Hepatocyte (in vitro differentiated cells): ENCODE results near the gene NYAP2. TPM values are rescaled to one million over a fixed set of nuclear protein-coding genes. Genes with fewer than 3 reads are reported as not detected.

Experiments
- DNase-seq: peaks from one replicate; pipeline ENCODE4 v3.0.0-alpha.2; 2016; ENCODE audit warnings: low spot score
- H2AFZ ChIP-seq: fragments of 200-600 bp; sonication (generic); 2 replicates; pipeline ENCODE4 v1.6.0; 2016; ENCODE audit warnings: antibody characterized with exemption, mild to moderate bottlenecking
- H3K27ac ChIP-seq: fragments of 200-600 bp; sonication (generic); 2 replicates; pipeline ENCODE4 v1.5.1; 2016; ENCODE audit warnings: mild to moderate bottlenecking
- H3K27me3 ChIP-seq: fragments of 200-600 bp; sonication (generic); 2 replicates; pipeline ENCODE4 v1.6.1; 2016
- H3K36me3 ChIP-seq: fragments of 200-600 bp; sonication (generic); replicated peaks from 2 replicates; pipeline ENCODE4 v1.5.1; 2016; ENCODE audit warnings: low read depth; ENCODE audit not compliant: insufficient read depth
- H3K4me1 ChIP-seq: fragments of 200-600 bp; sonication (generic); 2 replicates; pipeline ENCODE4 v1.5.1; 2016; ENCODE audit warnings: mild to moderate bottlenecking, moderate library complexity; ENCODE audit not compliant: insufficient read depth
- H3K4me2 ChIP-seq: fragments of 200-600 bp; sonication (generic); 2 replicates; pipeline ENCODE4 v1.6.0; 2016
- H3K4me3 ChIP-seq: fragments of 200-600 bp; sonication (generic); 2 replicates; pipeline ENCODE4 v1.5.1; 2016; ENCODE audit warnings: mild to moderate bottlenecking
- H3K79me2 ChIP-seq: fragments of 200-600 bp; sonication (generic); 2 replicates; pipeline ENCODE4 v1.6.0; 2017; ENCODE audit warnings: mild to moderate bottlenecking
- H3K9me2 ChIP-seq: fragments of 200-600 bp; sonication (generic); replicated peaks from 2 replicates; pipeline ENCODE4 v1.6.0; 2017; ENCODE audit warnings: mild to moderate bottlenecking; ENCODE audit not compliant: insufficient read depth
- H3K9me3 ChIP-seq: fragments of 200-600 bp; sonication (generic); 2 replicates; pipeline ENCODE4 v1.5.1; 2016; ENCODE audit warnings: low read depth, mild to moderate bottlenecking
- H4K20me1 ChIP-seq: fragments of 200-600 bp; sonication (generic); 2 replicates; pipeline ENCODE4 v1.6.0; 2016; ENCODE audit warnings: mild to moderate bottlenecking; ENCODE audit not compliant: insufficient read depth, poor library complexity, severe bottlenecking
- EZH2 ChIP-seq: fragments of 200-600 bp; sonication (generic); IDR thresholded peaks from 2 replicates; pipeline ENCODE4 v1.6.1; 2016; ENCODE audit warnings: antibody characterized with exemption, mild to moderate bottlenecking, borderline replicate concordance
- EZH2phosphoT487 ChIP-seq: fragments of 200-600 bp; sonication (generic); IDR thresholded peaks from one replicate; pipeline ENCODE4 v1.6.1; 2018; ENCODE audit warnings: antibody characterized with exemption, mild to moderate bottlenecking, low read depth, moderate library complexity; ENCODE audit not compliant: unreplicated experiment, severe bottlenecking
- WGBS: methylation state at CpG from one replicate; pipeline ENCODE4 v1.1.6; 2016; ENCODE audit warnings: low lambda C conversion rate; ENCODE audit errors: missing lambda C conversion rate; 5-methylcytosine and 5-hydroxymethylcytosine counted together
- polyA plus RNA-seq: library from polyadenylated mRNA; unstranded; fragments of >200 nt; fragmentation: Nextera tagmentation; extraction: Ambion mirVana; gene quantifications from 2 replicates; pipeline ENCODE4 v1.2.1, GENCODE V29; 2016
- total RNA-seq: library from RNA; depleted of rRNA; stranded (reverse); fragments of >200 nt; gene quantifications from 2 replicates; pipeline ENCODE4 v1.2.3, GENCODE V29; 2014
- TF ChIP-seq, protein P1 (sequence below): fragments of 200-600 bp; sonication (generic); IDR thresholded peaks from 2 replicates; pipeline ENCODE4 v1.5.1; 2016; ENCODE audit warnings: antibody characterized with exemption, mild to moderate bottlenecking; ENCODE audit not compliant: poor library complexity

The NYAP2 gene
- total and polyA plus RNA-seq, 2 experiments from 2014 or later, result 0.23 to 0.37 TPM

DNA sequence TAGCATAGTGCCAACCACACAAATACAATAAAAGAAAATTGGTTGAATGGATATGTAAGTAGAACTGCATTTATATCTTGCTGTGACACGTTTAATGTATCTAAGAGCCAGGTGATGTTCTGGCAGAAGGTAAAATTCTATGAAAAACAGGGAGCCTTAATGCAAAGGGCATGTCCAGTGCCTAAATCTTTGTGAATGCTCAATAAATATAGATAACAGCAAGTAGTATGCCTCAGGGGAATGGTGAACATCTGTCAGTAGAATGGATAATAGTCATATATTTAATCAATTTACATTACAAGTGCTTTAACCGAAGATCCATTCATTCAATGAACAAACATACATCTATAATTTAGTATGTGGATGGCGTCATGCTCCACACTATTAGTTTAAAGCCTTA lies 43.7 kb upstream of the NYAP2 start:
- Histone ChIP-seq H4K20me1 (no peaks in the 10 kb centered on the region), H3K9me3 (no peaks in the 10 kb centered on the region), H3K4me3 (no peak overlapping the region), H3K4me2 (no peak overlapping the region), H3K79me2 (no peaks in the 10 kb centered on the region), H2AFZ (no peak overlapping the region), H3K27me3 (no peaks in the 10 kb centered on the region), H3K9me2 (no peaks in the 10 kb centered on the region), H3K27ac (no peak overlapping the region), H3K4me1 (no peaks in the 10 kb centered on the region), H3K36me3 (no peaks in the 10 kb centered on the region)
- TF ChIP-seq EZH2, result no peak
- TF ChIP-seq EZH2phosphoT487, result no peak
- 74% methylated on average over 3 of the region's 3 CpGs for WGBS
- DNase-seq, result no peak

DNA sequence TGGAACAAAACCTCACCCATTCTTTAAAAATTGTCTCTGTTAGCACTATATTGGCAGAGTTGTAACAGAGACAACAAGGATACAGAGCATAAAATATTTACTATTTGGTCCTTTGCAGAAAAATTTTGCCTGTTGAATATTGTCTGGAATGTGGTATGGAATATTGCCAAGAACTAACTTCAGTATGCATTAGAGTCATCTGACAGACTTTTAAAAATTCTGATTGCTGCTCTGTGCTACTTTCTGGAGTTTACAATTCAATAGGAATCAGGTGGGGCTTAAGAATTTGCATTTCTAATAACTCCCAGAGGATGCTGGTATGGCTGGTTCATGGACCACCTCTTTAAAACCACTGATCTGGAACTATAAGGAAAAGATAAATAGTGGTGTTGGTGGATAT lies 32.8 kb upstream of the NYAP2 start:
- DNase-seq, result no peak
- Histone ChIP-seq H3K27me3 (no peaks in the 10 kb centered on the region), H3K79me2 (no peaks in the 10 kb centered on the region), H2AFZ (no peak overlapping the region), H3K27ac (no peak overlapping the region), H3K9me2 (no peaks in the 10 kb centered on the region), H3K4me2 (no peak overlapping the region), H3K9me3 (no peaks in the 10 kb centered on the region), H4K20me1 (no peaks in the 10 kb centered on the region), H3K4me1 (no peaks in the 10 kb centered on the region), H3K4me3 (no peak overlapping the region), H3K36me3 (no peaks in the 10 kb centered on the region)
- TF ChIP-seq, protein P1, sequence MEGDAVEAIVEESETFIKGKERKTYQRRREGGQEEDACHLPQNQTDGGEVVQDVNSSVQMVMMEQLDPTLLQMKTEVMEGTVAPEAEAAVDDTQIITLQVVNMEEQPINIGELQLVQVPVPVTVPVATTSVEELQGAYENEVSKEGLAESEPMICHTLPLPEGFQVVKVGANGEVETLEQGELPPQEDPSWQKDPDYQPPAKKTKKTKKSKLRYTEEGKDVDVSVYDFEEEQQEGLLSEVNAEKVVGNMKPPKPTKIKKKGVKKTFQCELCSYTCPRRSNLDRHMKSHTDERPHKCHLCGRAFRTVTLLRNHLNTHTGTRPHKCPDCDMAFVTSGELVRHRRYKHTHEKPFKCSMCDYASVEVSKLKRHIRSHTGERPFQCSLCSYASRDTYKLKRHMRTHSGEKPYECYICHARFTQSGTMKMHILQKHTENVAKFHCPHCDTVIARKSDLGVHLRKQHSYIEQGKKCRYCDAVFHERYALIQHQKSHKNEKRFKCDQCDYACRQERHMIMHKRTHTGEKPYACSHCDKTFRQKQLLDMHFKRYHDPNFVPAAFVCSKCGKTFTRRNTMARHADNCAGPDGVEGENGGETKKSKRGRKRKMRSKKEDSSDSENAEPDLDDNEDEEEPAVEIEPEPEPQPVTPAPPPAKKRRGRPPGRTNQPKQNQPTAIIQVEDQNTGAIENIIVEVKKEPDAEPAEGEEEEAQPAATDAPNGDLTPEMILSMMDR, result no peak
- TF ChIP-seq EZH2, result no peak
- no peak for TF ChIP-seq EZH2phosphoT487

DNA sequence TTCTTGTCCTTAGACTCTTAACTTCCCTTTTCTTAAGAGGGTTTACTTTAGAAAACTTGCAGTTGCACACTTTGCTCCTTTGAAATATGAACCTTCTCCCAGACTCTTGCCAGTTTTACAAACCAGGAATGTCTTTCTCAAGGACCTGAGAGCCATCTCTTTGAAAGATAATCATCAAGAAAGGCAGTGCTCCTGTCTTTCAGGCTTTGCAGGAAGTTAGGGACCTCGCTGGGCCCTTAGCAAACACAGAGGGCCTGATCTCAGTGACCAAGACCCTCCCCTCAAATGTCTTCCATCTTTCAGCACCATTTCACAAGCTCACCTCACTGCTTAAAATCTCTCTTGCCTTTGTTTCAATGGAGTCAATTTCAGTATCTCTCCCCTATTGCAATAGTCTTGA lies 32.0 kb upstream of the NYAP2 start:
- H3K27me3 ChIP-seq, result no peaks in the 10 kb centered on the region
- no peak overlapping the region for H2AFZ ChIP-seq
- H3K36me3 ChIP-seq, result no peaks in the 10 kb centered on the region
- H3K79me2 ChIP-seq, result no peaks in the 10 kb centered on the region
- H3K4me2 ChIP-seq, result no peak overlapping the region
- H3K4me3 ChIP-seq, result no peak overlapping the region
- TF ChIP-seq EZH2phosphoT487, result no peak
- TF ChIP-seq, protein P1, result no peak
- no peak for TF ChIP-seq EZH2
- H3K4me1 ChIP-seq, result no peaks in the 10 kb centered on the region
- H3K9me3 ChIP-seq, result no peaks in the 10 kb centered on the region
- no peaks in the 10 kb centered on the region for H3K9me2 ChIP-seq
- H3K27ac ChIP-seq, result no peak overlapping the region
- no peak for DNase-seq
- WGBS, result 50% methylated on average over 1 of the region's 1 CpG
- no peaks in the 10 kb centered on the region for H4K20me1 ChIP-seq

GRCh38 chr2:225378984-225379383 lies 20.5 kb upstream of the NYAP2 start:
- Histone ChIP-seq H3K27me3 (no peaks in the 10 kb centered on the region), H3K9me2 (no peaks in the 10 kb centered on the region), H2AFZ (no peak overlapping the region), H3K36me3 (no peaks in the 10 kb centered on the region), H3K9me3 (no peaks in the 10 kb centered on the region), H3K4me3 (no peak overlapping the region), H3K27ac (no peak overlapping the region), H3K4me1 (no peaks in the 10 kb centered on the region), H4K20me1 (no peaks in the 10 kb centered on the region), H3K79me2 (no peaks in the 10 kb centered on the region), H3K4me2 (no peak overlapping the region)
- 74% methylated on average over 3 of the region's 3 CpGs for WGBS
- DNase-seq, result no peak
- TF ChIP-seq EZH2 (no peak), EZH2phosphoT487 (no peak)
- TF ChIP-seq, protein P1, result no peak
